CD4-positive, alpha-beta T cell treated with Interleukin-15 for 4 hours (primary cell): ENCODE measurements around the gene RUBCNL.

ENCODE experiments used
- DNase-seq: peaks from one replicate; pipeline ENCODE4 v3.0.0-alpha.2; 2020; ENCODE audit warnings: low spot score

The RUBCNL gene

GRCh38 chr13:46310066-46310465 is 77.0 kb downstream of the RUBCNL start:
- no peak for DNase-seq

GRCh38 chr13:46307554-46307953 is 79.5 kb downstream of the RUBCNL start:
- no peak for DNase-seq

- DNase-seq, result no peak
Measured at GRCh38 chr13:46304546-46304945, 82.5 kb downstream of the RUBCNL start.

GRCh38 chr13:46303742-46304385 is 83.2 kb downstream of the RUBCNL start:
- no peak for DNase-seq

GRCh38 chr13:46297361-46297811 is 89.7 kb downstream of the RUBCNL start:
- DNase-seq, result no peak

GRCh38 chr13:46296921-46297320 is 90.1 kb downstream of the RUBCNL start:
- DNase-seq, result no peak

GRCh38 chr13:46296115-46296822 is 90.8 kb downstream of the RUBCNL start:
- DNase-seq, result no peak

- DNase-seq, result peak; percentile 59
Measured at GRCh38 chr13:46295491-46296114, 91.4 kb downstream of the RUBCNL start.

GRCh38 chr13:46293436-46293835 is 93.6 kb downstream of the RUBCNL start:
- DNase-seq, result no peak
